ENCODE data around the gene F10.

The F10 gene

GRCh38 chr13:113086991-113087922 is 35.3 kb upstream of the F10 start:
- DNase-seq (ENCODE audit: low spot score), result no peak

GRCh38 chr13:113087923-113088690 is 34.5 kb upstream of the F10 start:
- DNase-seq (ENCODE audit: low spot score), result no peak

- DNase-seq (ENCODE audit: low spot score), result no peak
Measured at GRCh38 chr13:113088691-113089020, 33.9 kb upstream of the F10 start.

- no peak for DNase-seq (ENCODE audit: low spot score)
Measured at GRCh38 chr13:113089693-113090414, 32.7 kb upstream of the F10 start.

GRCh38 chr13:113090415-113090770 is 32.2 kb upstream of the F10 start:
- no peak for DNase-seq (ENCODE audit: low spot score)

GRCh38 chr13:113090806-113091205 is 31.8 kb upstream of the F10 start:
- DNase-seq (ENCODE audit: low spot score), result no peak

- no peak for DNase-seq (ENCODE audit: low spot score)
Measured at GRCh38 chr13:113091211-113091771, 31.3 kb upstream of the F10 start.

- DNase-seq (ENCODE audit: low spot score), result no peak
Measured at GRCh38 chr13:113091891-113092775, 30.5 kb upstream of the F10 start.

GRCh38 chr13:113092776-113093579 is 29.6 kb upstream of the F10 start:
- DNase-seq (ENCODE audit: low spot score), result no peak

GRCh38 chr13:113093580-113094409 is 28.8 kb upstream of the F10 start:
- no peak for DNase-seq (ENCODE audit: low spot score)

GRCh38 chr13:113094410-113094800 is 28.2 kb upstream of the F10 start:
- no peak for DNase-seq (ENCODE audit: low spot score)

GRCh38 chr13:113095146-113096051 is 27.2 kb upstream of the F10 start:
- DNase-seq (ENCODE audit: low spot score), result no peak

- no peak for DNase-seq (ENCODE audit: low spot score)
Measured at GRCh38 chr13:113096052-113096744, 26.4 kb upstream of the F10 start.

GRCh38 chr13:113096745-113097305 is 25.8 kb upstream of the F10 start:
- DNase-seq (ENCODE audit: low spot score), result no peak

GRCh38 chr13:113097651-113098050 is 24.9 kb upstream of the F10 start:
- DNase-seq (ENCODE audit: low spot score), result no peak

GRCh38 chr13:113098162-113098732 is 24.4 kb upstream of the F10 start:
- DNase-seq (ENCODE audit: low spot score), result no peak

- no peak for DNase-seq (ENCODE audit: low spot score)
Measured at GRCh38 chr13:113099142-113099541, 23.5 kb upstream of the F10 start.
